HG02981 (cell line): ENCODE measurements around the gene MINDY4.

ENCODE experiments used
- ATAC-seq: cut with Tn5 transposase; IDR thresholded peaks from one replicate; pipeline ENCODE4 v1.9.1; 2021; ENCODE audit warnings: mild to moderate bottlenecking, moderate library complexity; ENCODE audit not compliant: unreplicated experiment

Gene MINDY4

DNA sequence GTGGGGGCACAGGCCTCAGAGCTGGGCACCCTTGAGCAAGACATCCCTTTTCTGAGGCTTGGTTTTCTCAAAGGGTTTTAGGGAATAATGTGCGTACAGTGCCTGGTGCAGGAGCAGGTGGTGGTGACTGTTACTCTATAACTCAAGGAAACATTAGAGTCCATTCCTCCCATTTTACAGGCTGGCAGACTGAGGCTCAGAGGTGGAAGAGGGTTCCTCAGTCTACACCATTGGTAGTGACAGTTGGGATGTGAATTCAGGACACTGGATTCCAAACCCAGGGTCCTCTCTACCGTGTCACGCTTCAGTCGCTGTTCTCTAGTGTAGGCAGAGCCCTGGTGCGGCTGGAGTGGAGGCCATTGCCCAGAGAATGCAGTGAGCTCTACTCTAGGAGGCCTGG, 100.4 kb downstream of the MINDY4 start:
- ATAC-seq, result no peak

DNA sequence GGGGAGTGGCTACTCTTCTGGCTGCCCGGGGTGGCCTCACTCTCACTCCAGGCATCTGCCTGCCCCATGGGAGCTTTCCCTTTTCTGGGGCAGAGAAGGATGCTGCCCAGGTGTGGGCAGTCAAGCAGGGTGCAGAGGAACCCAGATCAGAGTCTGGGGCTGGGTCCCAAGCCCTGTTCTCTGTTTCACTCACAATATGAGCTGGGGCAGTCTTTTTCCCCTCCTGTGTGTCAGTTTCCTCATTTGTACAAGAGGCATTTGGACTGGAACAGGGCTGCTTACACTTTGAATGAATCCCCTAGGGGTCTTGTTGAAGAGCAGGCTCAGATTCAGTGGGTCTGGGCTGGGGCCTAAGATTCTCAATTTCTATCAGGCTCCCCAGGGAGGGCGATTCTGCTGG, 102.0 kb downstream of the MINDY4 start:
- no peak for ATAC-seq

DNA sequence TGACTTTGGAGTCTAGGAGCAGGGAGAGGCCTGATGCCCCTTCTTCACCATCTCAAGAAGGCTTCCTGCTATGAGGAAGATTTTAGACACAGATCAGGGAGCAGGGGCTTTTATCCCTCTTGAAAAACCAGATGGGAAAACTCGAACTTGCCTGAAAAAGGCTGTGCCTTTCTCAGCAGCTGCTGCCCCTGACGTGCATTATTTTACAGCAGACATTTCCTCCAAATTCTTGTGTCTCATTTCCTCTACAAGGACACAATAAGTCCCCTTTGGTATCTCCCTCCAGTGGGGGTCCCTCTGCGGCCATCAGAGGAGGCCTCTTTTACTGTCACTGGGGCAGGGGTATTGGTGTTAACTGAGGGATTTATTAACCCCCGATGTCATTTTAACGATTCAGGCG, 102.4 kb downstream of the MINDY4 start:
- ATAC-seq, result no peak

DNA sequence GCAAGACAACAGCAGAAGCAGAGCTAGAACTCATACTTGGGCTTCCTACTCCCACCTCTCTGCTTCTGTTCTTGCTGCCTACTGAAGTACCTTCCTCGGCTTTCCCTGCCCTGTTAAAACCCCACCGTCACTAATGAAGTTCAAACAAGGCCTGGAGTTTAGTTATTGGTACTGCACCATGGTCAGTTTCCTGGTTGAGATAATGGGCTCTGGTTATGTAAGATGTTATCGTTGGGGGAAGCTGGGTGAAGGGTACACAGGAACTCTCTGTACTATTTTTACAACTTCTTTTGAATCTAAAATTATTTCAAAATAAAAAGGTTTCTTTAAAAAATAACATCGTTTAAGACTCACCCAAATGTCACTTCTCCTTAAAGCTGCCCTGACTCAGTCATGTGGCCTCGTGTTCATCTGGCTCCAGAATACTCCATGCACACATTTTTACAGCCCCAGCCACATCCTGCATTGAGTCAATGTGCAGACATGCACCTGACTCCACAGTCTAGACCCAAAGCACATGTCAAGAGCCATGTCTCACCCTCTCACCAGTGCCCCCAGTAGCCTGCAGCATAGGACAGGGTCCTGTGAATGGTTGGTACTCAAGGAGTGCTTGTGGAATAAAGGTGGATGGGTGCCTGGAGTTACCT, 103.6 kb downstream of the MINDY4 start:
- ATAC-seq, result no peak

- no peak for ATAC-seq
Measured at GRCh38 chr7:30877015-30877769, 106.0 kb downstream of the MINDY4 start.

GRCh38 chr7:30877993-30878392, 106.8 kb downstream of the MINDY4 start:
- no peak for ATAC-seq

DNA sequence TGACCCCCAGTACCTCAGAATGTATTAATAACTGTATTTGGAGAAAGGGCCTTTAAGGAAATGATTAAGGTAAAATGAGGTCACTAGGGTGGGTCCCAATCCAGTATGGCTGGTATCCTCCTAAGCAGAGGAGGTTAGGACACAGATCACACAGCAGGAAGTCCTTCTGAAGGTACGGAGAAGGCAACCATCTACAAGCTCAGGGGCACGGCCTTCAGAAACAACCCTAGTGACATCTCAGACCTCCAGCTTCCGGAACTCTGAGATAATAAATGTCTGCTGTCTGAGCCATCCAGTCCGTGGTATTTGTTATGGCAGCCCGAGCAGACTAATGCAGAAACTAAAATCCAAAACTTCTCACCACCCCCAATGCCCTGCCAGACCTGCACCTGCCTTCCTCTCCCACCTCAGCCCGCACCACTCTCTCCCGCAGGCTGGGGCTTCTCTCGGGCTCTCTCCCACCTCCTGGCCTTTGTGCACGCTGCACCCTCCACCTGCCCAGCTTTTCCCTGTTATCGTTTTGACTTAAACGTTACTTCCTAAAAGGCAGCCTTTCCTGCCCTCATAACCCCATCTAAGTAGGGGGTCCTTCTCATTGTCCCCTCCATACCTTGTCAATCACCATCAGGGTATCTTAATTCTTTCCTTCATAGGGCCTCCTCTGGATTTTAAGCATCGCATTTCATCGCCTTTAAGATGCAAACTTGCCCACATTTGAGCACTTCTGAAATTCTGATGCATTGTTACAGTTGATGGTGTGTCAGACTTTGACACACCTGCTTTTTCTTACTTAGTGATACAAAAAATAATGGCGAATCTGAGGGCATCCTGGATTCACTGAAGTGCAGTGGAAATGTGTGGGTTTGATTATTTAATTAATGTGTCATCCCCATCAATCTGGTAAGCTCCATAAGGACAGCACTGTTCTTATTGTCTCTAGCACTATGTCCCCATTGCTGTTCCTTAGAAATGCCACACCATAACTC, 108.2 kb downstream of the MINDY4 start:
- ATAC-seq, result no peak

DNA sequence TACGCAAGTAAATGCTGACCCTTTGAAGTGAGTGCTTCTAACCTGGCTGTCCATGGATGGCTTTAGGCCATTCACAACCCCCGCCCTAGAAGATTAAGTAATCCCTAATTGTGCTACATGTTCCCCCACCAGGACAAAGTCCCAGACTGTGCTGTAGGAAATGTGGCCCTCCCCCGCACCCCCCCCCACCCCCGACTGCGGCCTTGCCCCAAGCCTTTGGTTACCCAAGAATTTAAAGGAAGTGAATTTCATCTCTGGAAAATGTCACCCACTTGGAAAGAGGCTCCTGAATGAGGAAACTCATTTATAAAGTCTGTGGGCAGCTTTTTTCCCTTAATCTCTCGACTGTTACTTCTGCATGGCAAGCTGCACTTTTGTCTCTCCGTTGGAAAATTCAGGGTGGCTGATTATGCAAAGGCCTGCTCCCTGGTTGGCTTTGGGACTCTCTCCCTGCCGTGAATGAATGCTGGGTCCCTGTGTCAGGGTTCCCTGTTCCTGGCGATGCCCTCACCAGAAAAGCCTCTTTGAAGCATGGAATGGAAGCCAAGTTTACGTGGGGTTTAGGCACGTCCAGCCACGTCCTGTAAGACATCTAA, 109.0 kb downstream of the MINDY4 start:
- ATAC-seq, result no peak

- no peak for ATAC-seq
Measured at GRCh38 chr7:30880941-30881340, 109.7 kb downstream of the MINDY4 start.

- no peak for ATAC-seq
Measured at GRCh38 chr7:30881448-30881847, 110.2 kb downstream of the MINDY4 start.

DNA sequence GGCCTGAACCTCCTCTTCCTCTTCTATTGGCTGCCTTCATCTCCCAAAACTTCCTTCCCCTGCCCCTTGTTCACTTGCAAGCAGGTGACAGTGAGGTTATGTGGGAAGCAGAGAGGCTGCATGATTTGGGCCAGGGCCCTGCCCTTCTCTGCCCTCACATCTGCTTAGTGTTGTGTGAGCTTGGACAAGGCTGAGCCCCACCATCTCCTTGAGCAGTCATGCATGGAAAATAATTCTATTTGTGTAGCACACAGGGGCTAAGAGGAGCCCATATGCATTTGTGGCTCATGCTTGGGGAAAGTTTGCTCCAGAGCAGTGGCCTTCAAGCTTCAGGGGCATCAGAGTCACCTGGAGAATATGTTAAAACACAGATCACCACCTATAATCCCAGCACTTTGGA, 113.7 kb downstream of the MINDY4 start:
- ATAC-seq, result no peak

DNA sequence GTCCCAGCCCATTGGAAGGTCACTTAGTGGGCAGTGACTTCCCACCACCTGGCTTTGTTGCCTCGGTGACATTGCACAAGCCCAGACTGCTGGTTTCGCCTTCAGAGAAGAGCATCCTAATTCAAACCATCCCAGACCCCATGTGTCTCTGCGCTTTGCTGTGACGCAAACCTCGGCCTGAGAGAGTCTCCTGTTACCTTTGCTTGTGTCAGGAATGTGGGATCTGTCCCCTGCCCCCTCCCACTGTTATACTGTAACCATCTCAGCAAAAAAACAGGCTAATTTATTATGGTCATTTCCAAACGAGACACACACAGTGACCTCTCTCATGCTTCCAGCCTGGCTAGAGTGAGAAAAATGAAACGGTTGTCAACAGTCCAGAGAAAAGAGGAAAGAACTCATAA, 115.4 kb downstream of the MINDY4 start:
- ATAC-seq, result no peak

DNA sequence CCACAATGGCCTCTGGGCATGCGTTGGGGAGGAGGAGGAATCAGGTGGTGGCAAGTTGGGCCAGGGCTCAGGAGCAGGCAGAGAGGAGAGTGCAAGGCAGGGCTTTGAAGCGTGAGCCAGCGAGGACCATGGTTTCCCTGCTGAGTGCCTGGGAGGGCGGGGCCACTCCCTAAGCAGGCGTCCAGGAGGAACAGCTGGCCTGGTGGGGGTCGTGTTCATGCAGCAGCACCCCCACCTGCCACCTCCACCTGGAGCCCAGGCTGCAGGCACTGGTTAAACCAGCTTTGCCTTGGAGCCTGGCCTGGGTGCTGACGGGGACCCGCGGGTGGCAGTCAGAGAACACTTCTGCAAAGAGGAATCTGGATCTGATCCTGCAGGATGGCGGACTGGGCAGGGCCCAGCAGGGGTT, 116.3 kb downstream of the MINDY4 start:
- no peak for ATAC-seq

- no peak for ATAC-seq
Measured at GRCh38 chr7:30888747-30889146, 117.5 kb downstream of the MINDY4 start.

DNA sequence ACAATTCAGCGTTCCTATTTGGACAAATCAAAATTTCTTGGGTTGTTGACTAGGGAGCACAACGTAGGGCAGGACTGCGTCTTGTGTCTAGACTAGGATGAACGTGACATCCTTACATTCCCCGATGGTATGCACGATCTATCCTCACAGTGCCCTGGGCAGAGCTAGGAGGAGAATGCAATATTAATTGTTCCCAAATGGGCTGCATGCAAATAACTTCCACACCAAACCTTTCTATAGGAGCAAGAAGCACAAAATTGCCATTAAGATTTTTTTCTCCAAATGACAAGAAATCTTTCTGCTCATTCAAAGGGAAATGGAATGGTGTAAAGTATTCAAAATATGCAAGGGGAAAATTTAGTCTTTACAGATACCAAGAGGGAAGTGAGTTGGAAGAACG, 119.0 kb downstream of the MINDY4 start:
- no peak for ATAC-seq

GRCh38 chr7:30893357-30893756, 122.1 kb downstream of the MINDY4 start:
- no peak for ATAC-seq

- no peak for ATAC-seq
Measured at GRCh38 chr7:30894009-30894408, 122.8 kb downstream of the MINDY4 start.

- ATAC-seq, result no peak
Measured at GRCh38 chr7:30894866-30895605, 123.8 kb downstream of the MINDY4 start.

DNA sequence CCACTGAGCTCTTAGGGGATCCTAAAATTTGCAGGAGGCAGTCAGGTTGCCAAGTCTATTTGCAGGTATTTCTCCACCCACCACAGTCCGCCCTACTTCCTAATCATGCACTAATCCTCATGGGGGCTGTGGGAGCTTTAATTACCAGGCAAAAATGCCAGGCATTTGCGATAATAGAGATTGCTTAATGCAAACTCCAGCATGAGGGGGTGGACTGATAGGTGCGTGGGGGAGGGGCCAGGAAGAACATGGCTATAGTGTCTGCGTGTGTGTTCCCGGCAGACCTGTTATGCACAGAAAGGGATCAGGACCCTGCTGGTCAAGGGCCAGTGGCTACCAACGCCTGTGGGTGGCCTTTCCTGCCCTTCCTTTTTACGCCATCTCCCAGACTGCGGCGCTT, 124.8 kb downstream of the MINDY4 start:
- no peak for ATAC-seq
